Gastrocnemius medialis (tissue), 4 donors: ENCODE results near the gene FAM177B.

Experiments
- CTCF ChIP-seq, 5 experiments: fragments of 450-650 bp in 3 of 5; fragments of 200-600 bp in 2 of 5; sonication (generic) in 2 of 5; IDR thresholded peaks in 4 of 5; conservative IDR thresholded peaks in 1 of 5; 1 replicate in 4 of 5; 2 replicates in 1 of 5; pipeline ENCODE4 v1.5.1; 2016 to 2019; ENCODE audit warnings: antibody characterized with exemption in 5 of 5, mild to moderate bottlenecking in 3 of 5, moderate library complexity in 3 of 5
- POLR2A ChIP-seq, 2 donors: fragments of 450-650 bp; IDR thresholded peaks; one replicate each; pipeline ENCODE4 v1.6.1; 2017; ENCODE audit warnings: antibody characterized with exemption in 2 of 2, mild to moderate bottlenecking in 2 of 2, moderate library complexity in 2 of 2

DNA sequence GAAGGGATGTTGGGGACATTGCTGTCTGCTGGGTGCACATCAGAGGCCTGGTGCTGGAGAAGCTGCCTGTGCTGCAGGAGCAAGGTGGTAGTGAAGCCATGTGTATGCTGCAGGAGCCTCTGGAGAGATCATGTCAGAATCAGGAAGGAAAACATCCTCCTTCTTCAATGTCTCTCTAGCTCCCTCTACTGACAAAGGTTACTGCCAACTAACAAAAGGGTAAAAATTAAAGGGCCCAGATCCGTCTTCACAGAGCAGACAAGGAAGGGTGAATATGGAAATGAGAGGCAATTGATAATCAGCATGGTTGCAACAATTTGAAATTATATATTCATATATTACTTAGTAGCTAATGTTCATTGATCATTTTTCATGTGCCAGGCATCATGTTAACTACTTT is 32.2 kb downstream of the FAM177B start:
- no peak for TF ChIP-seq CTCF (IDR thresholded peaks at IDR 0.05 in 4 of 5, conservative IDR thresholded peaks at IDR 0.05 in 1 of 5)
- TF ChIP-seq POLR2A (IDR thresholded peaks at IDR 0.05) = no peak
